Common myeloid progenitor, CD34-positive (primary cell): ENCODE data around the gene PDE4D.

Source experiments
- CTCF ChIA-PET: fragments of 350-600 bp; sonication (Branson Sonifier 250); formaldehyde crosslinking; loops from one replicate; lab custom pipeline; 2021; ENCODE audit warnings: antibody characterized with exemption; lab: Charles Lee
- POLR2A ChIA-PET: fragments of 350-600 bp; sonication (Branson Sonifier 250); formaldehyde crosslinking; loops from one replicate; lab custom pipeline; 2021; ENCODE audit warnings: antibody characterized with exemption; lab: Charles Lee
- DNase-seq, 3 donors: peaks; one replicate each; pipeline versions ENCODE4 v3.0.0 to v3.0.0-alpha.2; 2013
- H3K27ac ChIP-seq, 2 experiments: 1 replicate in 1 of 2; 2 replicates in 1 of 2; pipeline ENCODE4 v1.7.0; 2013; ENCODE audit warnings: inconsistent platforms in 2 of 2, low read length in 2 of 2, mild to moderate bottlenecking in 2 of 2, low read depth in 1 of 2, moderate library complexity in 1 of 2; ENCODE audit not compliant: severe bottlenecking in 2 of 2, insufficient read depth in 1 of 2, poor library complexity in 1 of 2
- H3K27me3 ChIP-seq, 5 experiments: replicated peaks in 2 of 5; 1 replicate in 3 of 5; 2 replicates in 2 of 5; pipeline versions ENCODE4 v1.6.1 to v1.7.0; 2013; ENCODE audit warnings: low read length in 4 of 5, mild to moderate bottlenecking in 2 of 5, moderate library complexity in 2 of 5, inconsistent platforms in 1 of 5; ENCODE audit not compliant: insufficient read depth in 5 of 5, control insufficient read depth in 4 of 5
- H3K36me3 ChIP-seq, 4 experiments: 1 replicate in 2 of 4; 2 replicates in 2 of 4; pipeline versions ENCODE4 v1.6.1 to v1.7.0; 2013; ENCODE audit warnings: low read length in 3 of 4, control low read depth in 1 of 4, mild to moderate bottlenecking in 1 of 4; ENCODE audit not compliant: control insufficient read depth in 4 of 4, insufficient read depth in 4 of 4
- H3K4me1 ChIP-seq, 4 experiments: 1 replicate in 3 of 4; 2 replicates in 1 of 4; pipeline versions ENCODE4 v1.6.1 to v1.7.1; 2013; ENCODE audit warnings: low read length in 3 of 4, mild to moderate bottlenecking in 3 of 4, control low read depth in 1 of 4, inconsistent platforms in 1 of 4, moderate library complexity in 1 of 4; ENCODE audit not compliant: control insufficient read depth in 4 of 4, insufficient read depth in 4 of 4; ENCODE audit errors: control extremely low read depth in 1 of 4
- H3K4me3 ChIP-seq, 7 experiments: 1 replicate in 4 of 7; 2 replicates in 3 of 7; pipeline versions ENCODE4 v1.5.1 to v1.7.0; 2013; ENCODE audit warnings: mild to moderate bottlenecking in 7 of 7, low read length in 6 of 7, moderate library complexity in 6 of 7, inconsistent platforms in 2 of 7, low read depth in 2 of 7, control low read depth in 1 of 7; ENCODE audit not compliant: insufficient read depth in 4 of 7, control insufficient read depth in 1 of 7; ENCODE audit errors: extremely low read depth in 1 of 7
- H3K9me3 ChIP-seq, 5 experiments: 1 replicate in 4 of 5; 2 replicates in 1 of 5; pipeline versions ENCODE4 v1.6.1 to v1.7.1; 2013; ENCODE audit warnings: low read length in 4 of 5, mild to moderate bottlenecking in 2 of 5, inconsistent platforms in 1 of 5, low read depth in 1 of 5, moderate library complexity in 1 of 5; ENCODE audit not compliant: control insufficient read depth in 4 of 5, insufficient read depth in 2 of 5; ENCODE audit errors: control extremely low read depth in 1 of 5
- whole genome bisulfite sequencing: methylation state at CpG from one replicate; pipeline ENCODE4 v1.1.5; 2013; ENCODE audit not compliant: insufficient coverage; 5-methylcytosine and 5-hydroxymethylcytosine counted together

Gene PDE4D

DNA sequence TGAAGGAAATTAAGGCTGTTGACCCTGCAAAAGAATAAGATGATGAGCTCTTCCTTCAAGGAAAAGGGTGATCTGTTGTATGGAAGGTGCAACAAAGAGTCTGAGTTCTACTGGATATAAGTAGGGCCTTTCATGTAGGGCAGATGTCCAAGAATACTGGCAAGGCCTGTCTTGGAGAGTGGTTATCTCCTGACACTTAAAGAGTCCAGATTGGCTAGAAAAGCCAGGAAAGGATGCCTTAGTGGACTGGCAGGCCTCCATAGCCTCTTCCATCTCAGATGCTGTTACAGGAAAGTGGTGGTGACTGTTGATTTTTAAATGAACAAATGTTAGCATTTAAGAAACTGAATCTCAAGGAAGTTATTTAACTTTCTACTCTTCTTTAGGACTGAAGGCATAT lies 914.4 kb downstream of the PDE4D start:
- no peaks in the 10 kb centered on the region for H3K9me3 ChIP-seq
- ChIA-PET CTCF (interaction anchor here (1.0 kb wide), 1 partner anchor 20 kb away, joined by 4 read pairs; no protein-coding TSS in a partner anchor), POLR2A (no interaction called here)
- H3K27ac ChIP-seq, result no peak overlapping the region
- H3K4me1 ChIP-seq, result peaks cover 0 to 8% (median 3%) of the 10 kb centered on the region in 4 experiments
- peaks cover 31 to 78% (median 55%) of the 10 kb centered on the region in 4 experiments for H3K36me3 ChIP-seq
- no peaks in the 10 kb centered on the region for H3K27me3 ChIP-seq
- H3K4me3 ChIP-seq, result no peak overlapping the region
- no peak for DNase-seq

GRCh38 chr5:58974601-58975000 lies 918.9 kb downstream of the PDE4D start:
- ChIA-PET CTCF (interaction anchor here (1.0 kb wide), 1 partner anchor 9 kb away, joined by 4 read pairs; no protein-coding TSS in a partner anchor), POLR2A (no interaction called here)

DNA sequence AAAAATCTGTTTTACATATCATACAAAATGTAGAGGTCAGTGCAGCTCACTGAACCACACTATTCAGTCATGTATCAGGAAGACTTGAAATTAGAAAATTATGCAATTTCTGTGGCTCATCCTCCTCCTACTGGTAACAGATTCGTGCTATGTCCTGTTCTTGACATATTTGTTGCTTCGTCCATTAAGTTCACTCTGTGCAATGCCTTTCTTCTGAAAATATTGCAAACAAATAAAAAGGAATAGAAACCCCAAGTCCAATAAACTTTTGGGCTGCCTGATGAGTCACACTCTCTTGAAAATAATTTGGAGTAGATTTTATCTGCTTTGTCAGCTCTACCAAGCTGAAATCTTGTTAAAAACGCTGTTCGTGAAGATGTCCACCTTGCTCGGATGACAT lies 919.4 kb downstream of the PDE4D start:
- H3K4me3 ChIP-seq, result no peak overlapping the region
- peaks cover 0 to 2% (median 0%) of the 10 kb centered on the region in 4 experiments for H3K4me1 ChIP-seq

More at GRCh38 chr5:58974601-58975000, 918.9 kb downstream of the PDE4D start:
- H3K27ac ChIP-seq, result no peak overlapping the region
- peaks cover 0 to 2% (median 0%) of the 10 kb centered on the region in 4 experiments for H3K4me1 ChIP-seq
- peaks cover 18 to 61% (median 40%) of the 10 kb centered on the region in 4 experiments for H3K36me3 ChIP-seq
- no peak overlapping the region for H3K4me3 ChIP-seq
- no peaks in the 10 kb centered on the region for H3K27me3 ChIP-seq
- WGBS, result 100% methylated on average over 1 of the region's 5 CpGs
- H3K9me3 ChIP-seq, result no peaks in the 10 kb centered on the region
- DNase-seq, result no peak

GRCh38 chr5:58972301-58972700 lies 921.2 kb downstream of the PDE4D start:
- ChIA-PET CTCF (no interaction called here), POLR2A (no interaction called here)
- Histone ChIP-seq H3K27me3 (no peaks in the 10 kb centered on the region), H3K4me1 (peaks cover 0 to 2% (median 0%) of the 10 kb centered on the region in 4 experiments), H3K4me3 (no peak overlapping the region), H3K36me3 (peaks cover 18 to 46% (median 29%) of the 10 kb centered on the region in 4 experiments), H3K27ac (no peak overlapping the region), H3K9me3 (no peaks in the 10 kb centered on the region)
- DNase-seq, result peak in 2 of 3 donors; percentile 34 to 44
- WGBS, result no CpG with 5 or more reads among the region's 1 CpG

More for the DNA sequence above, 919.4 kb downstream of the PDE4D start:
- POLR2A ChIA-PET, result no interaction called here
- no peaks in the 10 kb centered on the region for H3K27me3 ChIP-seq
- no peak for DNase-seq
- 97% methylated on average over 5 of the region's 5 CpGs for WGBS
- H3K9me3 ChIP-seq, result no peaks in the 10 kb centered on the region
- CTCF ChIA-PET, result no interaction called here
- no peak overlapping the region for H3K27ac ChIP-seq
- peaks cover 18 to 56% (median 35%) of the 10 kb centered on the region in 4 experiments for H3K36me3 ChIP-seq

DNA sequence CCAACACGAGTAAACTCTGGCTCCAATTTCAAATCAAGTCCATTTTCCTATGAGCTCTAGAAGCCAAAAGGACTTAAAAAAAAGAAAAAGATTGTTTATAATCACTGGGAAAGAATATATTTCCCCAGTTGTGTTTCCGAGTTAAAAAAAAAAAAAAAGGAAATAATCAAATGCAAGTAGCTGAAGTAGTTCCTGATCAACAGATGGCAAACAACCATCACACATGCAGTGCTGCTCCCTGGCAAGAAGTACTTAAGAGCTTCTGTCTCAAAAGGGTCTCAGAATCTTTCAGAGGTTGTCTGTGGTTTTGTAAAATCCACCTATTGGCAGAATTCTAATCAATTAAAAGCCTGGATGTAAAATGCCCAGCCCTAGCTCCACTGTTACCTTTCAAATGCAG lies 922.8 kb downstream of the PDE4D start:
- Histone ChIP-seq H3K4me1 (peaks cover 0 to 2% (median 0%) of the 10 kb centered on the region in 4 experiments), H3K4me3 (no peak overlapping the region), H3K27ac (no peak overlapping the region), H3K27me3 (no peaks in the 10 kb centered on the region), H3K9me3 (no peaks in the 10 kb centered on the region), H3K36me3 (peaks cover 12 to 31% (median 19%) of the 10 kb centered on the region in 4 experiments)
- DNase-seq, result peak in 2 of 3 donors; percentile 17 to 27
- 17% methylated on average over 1 of the region's 2 CpGs for WGBS
- ChIA-PET CTCF (interaction anchor here (0.9 to 2.6 kb wide), 3 partner anchors 17 to 204 kb away, joined by 3 to 8 read pairs (median 3); no protein-coding TSS in a partner anchor), POLR2A (interaction anchor here (0.7 kb wide), 1 partner anchor 13 kb away, joined by 3 read pairs; no protein-coding TSS in a partner anchor)

DNA sequence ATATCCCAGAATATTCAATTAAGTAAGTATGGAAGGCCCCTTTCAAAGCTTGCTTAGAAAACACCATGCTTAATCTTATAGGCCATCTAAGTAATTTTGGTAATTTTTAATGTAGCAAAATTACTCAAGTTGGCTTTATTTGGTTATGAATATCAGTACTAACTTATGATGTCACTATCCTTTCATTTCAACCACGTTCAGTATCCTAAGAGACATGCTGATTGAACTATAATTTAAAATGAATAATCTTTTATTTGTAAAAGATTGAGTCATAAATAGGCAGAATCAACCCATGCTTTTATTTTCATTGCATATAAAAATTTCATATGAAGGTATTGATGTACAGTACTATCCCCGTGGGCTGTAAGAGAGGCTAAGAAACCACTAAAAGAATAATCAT lies 923.7 kb downstream of the PDE4D start:
- CTCF ChIA-PET, result interaction anchor here (2.6 kb wide), 1 partner anchor 205 kb away, joined by 8 read pairs; no protein-coding TSS in a partner anchor
- Histone ChIP-seq H3K4me3 (no peak overlapping the region), H3K27me3 (no peaks in the 10 kb centered on the region), H3K36me3 (peaks cover 8 to 22% (median 12%) of the 10 kb centered on the region in 4 experiments), H3K27ac (no peak overlapping the region), H3K9me3 (no peaks in the 10 kb centered on the region), H3K4me1 (peaks cover 0 to 2% (median 0%) of the 10 kb centered on the region in 4 experiments)
- POLR2A ChIA-PET, result no interaction called here
- no peak for DNase-seq
- WGBS, result no CpG with 5 or more reads among the region's 2 CpGs

DNA sequence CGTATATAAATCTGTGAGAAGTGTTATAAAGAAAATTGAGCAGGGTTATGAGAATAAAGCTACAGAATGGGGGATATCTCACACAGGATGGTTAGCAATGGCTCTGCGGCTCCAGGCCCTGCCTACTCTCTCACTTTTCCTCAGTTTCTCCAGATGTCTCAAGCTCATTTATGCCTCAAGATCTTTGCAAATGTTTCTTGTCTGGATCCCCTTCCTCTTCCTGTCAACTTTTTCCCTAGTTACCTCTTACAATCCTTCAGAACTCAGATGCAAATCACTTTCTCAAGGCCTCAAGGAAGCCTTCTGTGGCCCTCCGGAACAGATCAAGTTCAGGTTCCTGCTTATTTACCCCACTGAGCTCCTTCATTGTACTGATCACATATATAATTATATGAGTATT lies 924.3 kb downstream of the PDE4D start:
- peaks cover 2 to 16% (median 7%) of the 10 kb centered on the region in 4 experiments for H3K36me3 ChIP-seq
- H3K9me3 ChIP-seq, result no peaks in the 10 kb centered on the region
- H3K27me3 ChIP-seq, result no peaks in the 10 kb centered on the region
- peaks cover 0 to 2% (median 0%) of the 10 kb centered on the region in 4 experiments for H3K4me1 ChIP-seq
- no peak for DNase-seq
- WGBS, result 90% methylated on average over 2 of the region's 3 CpGs
- no peak overlapping the region for H3K27ac ChIP-seq
- no peak overlapping the region for H3K4me3 ChIP-seq
- CTCF ChIA-PET, result interaction anchor here (2.6 kb wide), 1 partner anchor 205 kb away, joined by 8 read pairs; no protein-coding TSS in a partner anchor
- POLR2A ChIA-PET, result no interaction called here
